HG02938 (cell line): ENCODE data around the gene DOP1A.
"Not testable (repeated sequence)": the region's sequence is repeated elsewhere in the genome, so short reads cannot be mapped to it uniquely, and the experiment has no call there.

ENCODE experiments used
- ATAC-seq: cut with Tn5 transposase; IDR thresholded peaks from one replicate; pipeline ENCODE4 v1.9.1; 2021; ENCODE audit warnings: mild to moderate bottlenecking, moderate library complexity; ENCODE audit not compliant: unreplicated experiment

DOP1A gene

GRCh38 chr6:83152913-83153312 lies 85.4 kb downstream of the DOP1A start:
- no peak for ATAC-seq

GRCh38 chr6:83153883-83154521 lies 86.5 kb downstream of the DOP1A start:
- no peak for ATAC-seq

- ATAC-seq = no peak
Observed at GRCh38 chr6:83155794-83156193, 88.3 kb downstream of the DOP1A start.

GRCh38 chr6:83160167-83160566 lies 92.7 kb downstream of the DOP1A start:
- no peak for ATAC-seq

GRCh38 chr6:83167726-83168278 lies 100.3 kb downstream of the DOP1A start:
- ATAC-seq = no peak

GRCh38 chr6:83168556-83168955 lies 101.1 kb downstream of the DOP1A start:
- ATAC-seq = no peak

GRCh38 chr6:83169106-83169505 lies 101.6 kb downstream of the DOP1A start:
- no peak for ATAC-seq

GRCh38 chr6:83169511-83169910 lies 102.0 kb downstream of the DOP1A start:
- no peak for ATAC-seq

- ATAC-seq = no peak
Observed at GRCh38 chr6:83176246-83176645, 108.8 kb downstream of the DOP1A start.

GRCh38 chr6:83180426-83180950 lies 113.0 kb downstream of the DOP1A start:
- no peak for ATAC-seq

- ATAC-seq = no peak
Observed at GRCh38 chr6:83182114-83182513, 114.6 kb downstream of the DOP1A start.

- no peak for ATAC-seq
Observed at GRCh38 chr6:83183082-83183828, 115.8 kb downstream of the DOP1A start.

GRCh38 chr6:83185096-83185495 lies 117.6 kb downstream of the DOP1A start:
- ATAC-seq = no peak

GRCh38 chr6:83188501-83188900 lies 121.0 kb downstream of the DOP1A start:
- ATAC-seq = no peak

- ATAC-seq = no peak
Observed at GRCh38 chr6:83190626-83191025, 123.2 kb downstream of the DOP1A start.

- not testable (repeated sequence) for ATAC-seq
Observed at GRCh38 chr6:83191974-83192373, 124.5 kb downstream of the DOP1A start.

- ATAC-seq = peak; percentile 2
Observed at GRCh38 chr6:83192456-83192855, 125.0 kb downstream of the DOP1A start.

- ATAC-seq = peak; percentile 96
Observed at GRCh38 chr6:83192871-83193746, 125.6 kb downstream of the DOP1A start, which contains the start of the genes PGM3 and RWDD2A. TSS of gene PGM3 (minus strand) at chr6:83193265. CDS start at chr6:83191012, 2,253 bp downstream. TSS of gene RWDD2A (plus strand) at chr6:83193357. CDS start at chr6:83194452, 1,095 bp downstream.

GRCh38 chr6:83193747-83194566 lies 126.5 kb downstream of the DOP1A start:
- peak; percentile 8 for ATAC-seq
